Stomach (tissue), 4 donors: ENCODE measurements around the gene HLA-DPA1.

Experiments used
- CTCF ChIP-seq, 7 experiments: fragments of 450-650 bp in 4 of 7; fragments of 200-600 bp in 3 of 7; sonication (generic) in 3 of 7; IDR thresholded peaks; one replicate each; pipeline ENCODE4 v1.5.1; 2016 to 2019; ENCODE audit warnings: antibody characterized with exemption in 7 of 7, control low read depth in 2 of 7, mild to moderate bottlenecking in 1 of 7
- EP300 ChIP-seq: sonication (generic); formaldehyde crosslinking; IDR thresholded peaks from one replicate; pipeline ENCODE4 v1.6.1; 2017; ENCODE audit warnings: antibody characterized with exemption
- POLR2A ChIP-seq, 4 donors: fragments of 450-650 bp; IDR thresholded peaks; one replicate each; pipeline ENCODE4 v1.6.1; 2016; ENCODE audit warnings: antibody characterized with exemption in 4 of 4, control low read depth in 2 of 4, mild to moderate bottlenecking in 1 of 4, moderate library complexity in 1 of 4
- POLR2AphosphoS5 ChIP-seq, 3 donors: sonication (generic); formaldehyde crosslinking; IDR thresholded peaks; one replicate each; pipeline ENCODE4 v1.6.1; 2016; ENCODE audit warnings: antibody characterized with exemption in 3 of 3

- TF ChIP-seq CTCF (IDR thresholded peaks at IDR 0.05) (no peak), POLR2A (IDR thresholded peaks at IDR 0.05) (no peak), EP300 (no peak), POLR2AphosphoS5 (IDR thresholded peaks at IDR 0.05) (no peak)
Observed at GRCh38 chr6:33017018-33017417, 56.4 kb downstream of the HLA-DPA1 start.
